ENCODE results near the gene FAM186B.

DNA sequence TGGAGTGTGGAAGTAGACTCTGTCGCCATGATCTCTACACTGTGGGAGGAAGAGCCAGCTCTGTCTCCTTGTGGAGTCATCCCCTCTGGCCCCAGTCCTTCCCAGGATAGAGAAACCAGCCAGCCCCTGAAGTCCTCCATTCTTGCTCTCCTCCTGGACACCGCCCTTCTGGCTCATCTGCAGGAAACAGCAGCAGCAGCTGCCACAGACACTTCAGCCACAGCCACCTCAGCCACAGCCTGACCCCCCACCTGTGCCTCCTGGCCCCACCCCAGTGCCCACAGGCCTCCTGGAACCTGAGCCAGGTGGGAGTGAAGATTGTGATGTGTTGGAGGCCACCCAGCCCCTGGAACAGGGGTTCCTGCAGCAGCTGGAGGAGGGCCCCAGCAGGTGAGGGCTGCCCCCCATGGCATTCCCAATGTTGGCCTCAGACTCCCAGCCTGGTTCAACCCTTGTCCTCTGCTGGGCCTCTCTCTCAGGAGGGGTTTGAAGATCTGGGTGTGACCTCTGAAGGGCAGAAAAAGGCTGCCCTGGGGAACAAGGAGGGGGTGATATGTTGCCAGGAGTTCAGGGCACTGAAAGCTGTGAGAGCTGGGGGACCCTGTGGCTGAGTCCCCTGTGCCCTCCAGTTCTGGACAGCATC, 28.4 kb upstream of the FAM186B start:
- TF ChIP-seq, protein P1, sequence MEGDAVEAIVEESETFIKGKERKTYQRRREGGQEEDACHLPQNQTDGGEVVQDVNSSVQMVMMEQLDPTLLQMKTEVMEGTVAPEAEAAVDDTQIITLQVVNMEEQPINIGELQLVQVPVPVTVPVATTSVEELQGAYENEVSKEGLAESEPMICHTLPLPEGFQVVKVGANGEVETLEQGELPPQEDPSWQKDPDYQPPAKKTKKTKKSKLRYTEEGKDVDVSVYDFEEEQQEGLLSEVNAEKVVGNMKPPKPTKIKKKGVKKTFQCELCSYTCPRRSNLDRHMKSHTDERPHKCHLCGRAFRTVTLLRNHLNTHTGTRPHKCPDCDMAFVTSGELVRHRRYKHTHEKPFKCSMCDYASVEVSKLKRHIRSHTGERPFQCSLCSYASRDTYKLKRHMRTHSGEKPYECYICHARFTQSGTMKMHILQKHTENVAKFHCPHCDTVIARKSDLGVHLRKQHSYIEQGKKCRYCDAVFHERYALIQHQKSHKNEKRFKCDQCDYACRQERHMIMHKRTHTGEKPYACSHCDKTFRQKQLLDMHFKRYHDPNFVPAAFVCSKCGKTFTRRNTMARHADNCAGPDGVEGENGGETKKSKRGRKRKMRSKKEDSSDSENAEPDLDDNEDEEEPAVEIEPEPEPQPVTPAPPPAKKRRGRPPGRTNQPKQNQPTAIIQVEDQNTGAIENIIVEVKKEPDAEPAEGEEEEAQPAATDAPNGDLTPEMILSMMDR (IDR thresholded peaks at IDR 0.05) = no peak
- TF ChIP-seq POLR2AphosphoS5 (IDR thresholded peaks at IDR 0.05) = no peak
